ENCODE measurements around the gene CHN1.

CHN1 gene

GRCh38 chr2:174830561-174830960 is 174.6 kb downstream of the CHN1 start:
- DNase-seq (ENCODE audit: low read depth in 2 of 2, low spot score in 1 of 2) = no peak

- DNase-seq (ENCODE audit: low read depth in 2 of 2, low spot score in 1 of 2) = no peak
These were observed 175.6 kb downstream of the CHN1 start for GRCh38 chr2:174829550-174829949.

- DNase-seq (ENCODE audit: low read depth in 2 of 2, low spot score in 1 of 2) = no peak
These were observed 177.5 kb downstream of the CHN1 start for GRCh38 chr2:174827371-174828369.

GRCh38 chr2:174826051-174826450 is 179.1 kb downstream of the CHN1 start:
- DNase-seq (ENCODE audit: low read depth in 2 of 2, low spot score in 1 of 2) = no peak

- no peak for DNase-seq (ENCODE audit: low read depth in 2 of 2, low spot score in 1 of 2)
These were observed 181.1 kb downstream of the CHN1 start for GRCh38 chr2:174824068-174824467.

- no peak for DNase-seq (ENCODE audit: low read depth in 2 of 2, low spot score in 1 of 2)
These were observed 183.6 kb downstream of the CHN1 start for GRCh38 chr2:174821628-174822027.

GRCh38 chr2:174820361-174820760 is 184.8 kb downstream of the CHN1 start:
- DNase-seq (ENCODE audit: low read depth in 2 of 2, low spot score in 1 of 2) = no peak

- no peak for DNase-seq (ENCODE audit: low read depth in 2 of 2, low spot score in 1 of 2)
These were observed 189.7 kb downstream of the CHN1 start for GRCh38 chr2:174815526-174815925.

GRCh38 chr2:174812037-174812436 is 193.1 kb downstream of the CHN1 start:
- DNase-seq (ENCODE audit: low read depth in 2 of 2, low spot score in 1 of 2) = no peak

- DNase-seq (ENCODE audit: low read depth in 2 of 2, low spot score in 1 of 2) = no peak
These were observed 197.2 kb downstream of the CHN1 start for GRCh38 chr2:174807931-174808330.

- DNase-seq (ENCODE audit: low read depth in 2 of 2, low spot score in 1 of 2) = no peak
These were observed 199.4 kb downstream of the CHN1 start for GRCh38 chr2:174805803-174806202.

GRCh38 chr2:174802459-174802858 is 202.7 kb downstream of the CHN1 start:
- DNase-seq (ENCODE audit: low read depth in 2 of 2, low spot score in 1 of 2) = no peak

- no peak for DNase-seq (ENCODE audit: low read depth in 2 of 2, low spot score in 1 of 2)
These were observed 204.6 kb downstream of the CHN1 start for GRCh38 chr2:174800436-174801205.

GRCh38 chr2:174798801-174799200 is 206.4 kb downstream of the CHN1 start:
- no peak for DNase-seq (ENCODE audit: low read depth in 2 of 2, low spot score in 1 of 2)

- no peak for DNase-seq (ENCODE audit: low read depth in 2 of 2, low spot score in 1 of 2)
These were observed 207.4 kb downstream of the CHN1 start for GRCh38 chr2:174797781-174798276.

GRCh38 chr2:174796319-174796771 is 208.8 kb downstream of the CHN1 start:
- DNase-seq (ENCODE audit: low read depth in 2 of 2, low spot score in 1 of 2) = no peak

GRCh38 chr2:174794851-174795374 is 210.3 kb downstream of the CHN1 start:
- DNase-seq (ENCODE audit: low read depth in 2 of 2, low spot score in 1 of 2) = no peak

GRCh38 chr2:174792309-174793025 is 212.7 kb downstream of the CHN1 start:
- no peak for DNase-seq (ENCODE audit: low read depth in 2 of 2, low spot score in 1 of 2)

GRCh38 chr2:174791746-174792280 is 213.4 kb downstream of the CHN1 start:
- no peak for DNase-seq (ENCODE audit: low read depth in 2 of 2, low spot score in 1 of 2)

- DNase-seq (ENCODE audit: low read depth in 2 of 2, low spot score in 1 of 2) = no peak
These were observed 214.2 kb downstream of the CHN1 start for GRCh38 chr2:174791020-174791419.

- no peak for DNase-seq (ENCODE audit: low read depth in 2 of 2, low spot score in 1 of 2)
These were observed 216.2 kb downstream of the CHN1 start for GRCh38 chr2:174789001-174789400.

Data from stimulated activated CD8-positive, alpha-beta memory T cell treated with anti-CD3 and anti-CD28 coated beads, Interleukin-4, amount 100 ng/mL, for 4 hours (primary cell).